ENCODE data around the gene SNX5.
A peak's percentile ranks its signal among the peaks of the same experiment; 100 is the strongest.

The SNX5 gene

DNA sequence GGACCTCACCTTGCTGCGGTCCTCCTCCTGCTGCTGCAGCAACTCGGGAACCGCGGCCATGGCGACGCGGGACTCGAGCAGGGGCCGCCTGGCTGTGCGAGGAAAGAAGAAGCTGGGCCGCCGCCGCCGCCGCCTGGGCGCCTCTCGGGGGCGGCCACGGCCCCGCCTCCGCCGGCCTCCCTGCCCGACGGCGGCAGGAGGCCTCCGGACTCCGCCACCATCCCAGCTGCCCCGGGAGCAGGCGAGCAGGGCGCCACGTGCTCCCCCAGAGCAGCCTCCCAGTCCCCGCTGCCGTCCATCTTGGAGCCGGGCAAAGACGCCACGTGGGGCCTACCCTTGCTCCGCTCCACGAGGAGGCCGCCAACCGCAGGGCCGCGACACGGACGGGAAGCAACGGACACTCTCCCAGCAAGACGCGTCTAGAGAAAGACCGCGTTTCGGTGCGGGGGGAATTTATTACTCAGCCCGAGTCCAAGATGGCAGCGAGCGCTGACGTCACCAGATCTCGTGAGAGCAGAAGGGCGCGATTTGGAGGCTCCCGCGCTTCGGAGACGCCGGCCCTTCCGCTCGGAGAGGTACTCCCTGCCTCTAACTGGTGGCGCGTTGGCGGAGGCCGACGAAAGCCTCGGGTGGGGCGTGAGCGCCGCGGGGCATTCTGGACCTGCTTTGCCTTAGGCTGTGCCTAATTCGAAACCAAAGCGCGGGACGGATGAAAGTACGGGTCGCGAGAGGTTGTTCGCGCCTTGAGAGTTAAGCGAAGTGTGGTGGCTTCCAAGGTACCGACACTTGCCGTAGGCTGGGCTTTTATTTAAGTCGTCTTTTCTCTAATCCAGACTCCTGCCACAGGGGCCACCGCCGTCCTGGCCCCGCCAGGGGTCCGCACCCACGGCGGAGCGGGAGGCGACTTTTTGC is at the start of gene SNX5, which contains the start of gene MGME1:
SNX5 (minus strand) TSS at position 429 of the 912 bp plus-strand sequence; CDS start at position 60, 369 bp downstream.
MGME1 (plus strand) TSS at position 653 of the 912 bp plus-strand sequence. CDS start 842 bp downstream, outside the sequence.
- H3K79me2 ChIP-seq (ENCODE audit: low read length) = peaks cover 98% of the 10 kb centered on the region
- peak within 1 kb of the TSS; percentile 95 for H3K27ac ChIP-seq (ENCODE audit: low read length)
- H2AFZ ChIP-seq (ENCODE audit: low read depth, low read length) = peak within 1 kb of the TSS; percentile 73; the same call in 1 of the 2 replicates
- H4K20me1 ChIP-seq (ENCODE audit: insufficient read depth, low read length) = peaks cover 61% of the 10 kb centered on the region
- peak within 1 kb of the TSS; percentile 98 for H3K9ac ChIP-seq (ENCODE audit: low read length)
- H3K36me3 ChIP-seq (replicated peaks; ENCODE audit: low read depth, low read length) = peaks cover 70% of the 10 kb centered on the region
- H3K4me1 ChIP-seq (ENCODE audit: low read length) = peaks cover 59% of the 10 kb centered on the region
- no peaks in the 10 kb centered on the region for H3K9me3 ChIP-seq (ENCODE audit: insufficient read depth, low read length)
- TF ChIP-seq, protein P1, sequence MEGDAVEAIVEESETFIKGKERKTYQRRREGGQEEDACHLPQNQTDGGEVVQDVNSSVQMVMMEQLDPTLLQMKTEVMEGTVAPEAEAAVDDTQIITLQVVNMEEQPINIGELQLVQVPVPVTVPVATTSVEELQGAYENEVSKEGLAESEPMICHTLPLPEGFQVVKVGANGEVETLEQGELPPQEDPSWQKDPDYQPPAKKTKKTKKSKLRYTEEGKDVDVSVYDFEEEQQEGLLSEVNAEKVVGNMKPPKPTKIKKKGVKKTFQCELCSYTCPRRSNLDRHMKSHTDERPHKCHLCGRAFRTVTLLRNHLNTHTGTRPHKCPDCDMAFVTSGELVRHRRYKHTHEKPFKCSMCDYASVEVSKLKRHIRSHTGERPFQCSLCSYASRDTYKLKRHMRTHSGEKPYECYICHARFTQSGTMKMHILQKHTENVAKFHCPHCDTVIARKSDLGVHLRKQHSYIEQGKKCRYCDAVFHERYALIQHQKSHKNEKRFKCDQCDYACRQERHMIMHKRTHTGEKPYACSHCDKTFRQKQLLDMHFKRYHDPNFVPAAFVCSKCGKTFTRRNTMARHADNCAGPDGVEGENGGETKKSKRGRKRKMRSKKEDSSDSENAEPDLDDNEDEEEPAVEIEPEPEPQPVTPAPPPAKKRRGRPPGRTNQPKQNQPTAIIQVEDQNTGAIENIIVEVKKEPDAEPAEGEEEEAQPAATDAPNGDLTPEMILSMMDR (IDR thresholded peaks at IDR 0.05; ENCODE audit: low read depth, low read length) = no peak
- TF ChIP-seq EZH2phosphoT487 (IDR thresholded peaks at IDR 0.05; ENCODE audit: low read depth) = no peak
- peak within 1 kb of the TSS; percentile 82 for H3K4me3 ChIP-seq (ENCODE audit: low read length)
- H3K27me3 ChIP-seq (ENCODE audit: low read depth, low read length) = no peaks in the 10 kb centered on the region
- peak within 1 kb of the TSS; percentile 80 for H3K4me2 ChIP-seq (ENCODE audit: low read length)

DNA sequence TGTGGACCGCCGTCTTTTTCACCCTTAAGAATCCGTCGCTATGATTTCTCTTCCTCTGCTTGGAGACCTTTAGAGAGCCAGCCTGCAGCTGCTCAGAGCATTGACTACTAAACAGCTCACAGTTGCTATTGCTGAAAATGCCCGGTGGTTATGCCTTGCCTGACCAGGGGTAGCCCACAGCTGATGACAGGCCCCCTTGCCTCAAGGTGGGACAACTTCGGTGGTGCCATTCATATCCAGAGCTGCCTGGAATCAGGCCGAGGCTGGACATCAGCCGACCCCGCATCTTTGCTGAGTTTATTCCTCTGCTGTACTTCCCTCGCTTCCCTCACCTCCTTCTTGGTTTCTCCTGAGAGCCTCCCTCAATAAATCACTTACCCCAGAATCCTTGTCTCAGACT is 49.5 kb upstream of the SNX5 start:
- Histone ChIP-seq H3K4me2 (ENCODE audit: low read length) (no peak overlapping the region), H3K79me2 (ENCODE audit: low read length) (no peaks in the 10 kb centered on the region), H3K27ac (ENCODE audit: low read length) (no peak overlapping the region), H3K4me1 (ENCODE audit: low read length) (no peaks in the 10 kb centered on the region), H3K9me3 (ENCODE audit: insufficient read depth, low read length) (no peaks in the 10 kb centered on the region), H3K4me3 (ENCODE audit: low read length) (no peak overlapping the region), H2AFZ (ENCODE audit: low read depth, low read length) (no peak overlapping the region), H3K9ac (ENCODE audit: low read length) (no peak overlapping the region), H3K27me3 (ENCODE audit: low read depth, low read length) (0 out of 2 replicates have a peak, but pooled peaks cover 5% of the 10 kb centered on the region), H3K36me3 (replicated peaks; ENCODE audit: low read depth, low read length) (no peaks in the 10 kb centered on the region), H4K20me1 (ENCODE audit: insufficient read depth, low read length) (no peaks in the 10 kb centered on the region)
- TF ChIP-seq, protein P1 (IDR thresholded peaks at IDR 0.05; ENCODE audit: low read depth, low read length) = no peak
- no peak for TF ChIP-seq EZH2phosphoT487 (IDR thresholded peaks at IDR 0.05; ENCODE audit: low read depth)

DNA sequence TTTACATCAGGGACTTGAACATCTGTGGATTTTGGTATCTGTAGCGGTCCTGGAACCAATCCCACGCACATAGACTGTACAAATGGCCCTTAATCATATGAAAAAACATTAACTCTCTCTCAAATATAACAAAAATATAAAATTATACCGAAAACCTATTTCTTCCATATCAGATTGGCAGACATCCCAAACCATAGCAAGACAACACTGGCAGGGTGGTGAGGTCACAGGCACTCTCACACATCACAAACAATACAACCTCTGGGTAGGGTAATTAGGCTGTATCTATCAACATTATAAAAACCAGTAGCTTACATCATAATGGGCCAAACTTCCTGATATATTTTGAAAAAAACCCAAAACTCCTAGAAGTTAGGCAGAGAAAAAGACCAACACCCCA is 48.2 kb upstream of the SNX5 start:
- no peaks in the 10 kb centered on the region for H3K36me3 ChIP-seq (replicated peaks; ENCODE audit: low read depth, low read length)
- no peaks in the 10 kb centered on the region for H4K20me1 ChIP-seq (ENCODE audit: insufficient read depth, low read length)

DNA sequence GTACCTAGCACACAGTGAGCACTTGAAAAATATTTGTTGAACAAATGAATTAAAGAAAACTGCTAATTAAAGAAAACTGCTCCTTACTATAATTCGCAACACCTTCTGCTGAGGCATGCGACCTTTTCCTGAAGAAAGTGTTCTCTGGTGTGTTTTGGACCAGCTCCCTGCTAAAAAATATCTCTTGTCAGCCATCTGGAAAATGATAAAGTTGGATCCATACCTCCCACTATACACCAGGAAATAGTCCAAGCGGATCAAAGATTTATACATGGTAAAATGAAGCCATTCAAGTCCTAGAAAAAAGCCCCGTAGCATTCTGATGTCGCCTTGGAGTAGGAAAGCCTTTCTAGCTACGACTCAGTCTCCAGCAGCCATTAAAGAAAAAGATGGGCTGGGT is 45.8 kb upstream of the SNX5 start:
- no peak overlapping the region for H3K4me2 ChIP-seq (ENCODE audit: low read length)
- H3K79me2 ChIP-seq (ENCODE audit: low read length) = no peaks in the 10 kb centered on the region
- TF ChIP-seq EZH2phosphoT487 (IDR thresholded peaks at IDR 0.05; ENCODE audit: low read depth) = no peak
- TF ChIP-seq, protein P1 (IDR thresholded peaks at IDR 0.05; ENCODE audit: low read depth, low read length) = no peak
- H3K36me3 ChIP-seq (replicated peaks; ENCODE audit: low read depth, low read length) = no peaks in the 10 kb centered on the region
- no peaks in the 10 kb centered on the region for H4K20me1 ChIP-seq (ENCODE audit: insufficient read depth, low read length)
- H3K27me3 ChIP-seq (ENCODE audit: low read depth, low read length) = 0 out of 2 replicates have a peak, but pooled peaks cover 5% of the 10 kb centered on the region
- H3K4me3 ChIP-seq (ENCODE audit: low read length) = no peak overlapping the region
- H3K9me3 ChIP-seq (ENCODE audit: insufficient read depth, low read length) = no peaks in the 10 kb centered on the region
- no peak overlapping the region for H3K27ac ChIP-seq (ENCODE audit: low read length)
- H3K4me1 ChIP-seq (ENCODE audit: low read length) = no peaks in the 10 kb centered on the region
- H2AFZ ChIP-seq (ENCODE audit: low read depth, low read length) = no peak overlapping the region
- H3K9ac ChIP-seq (ENCODE audit: low read length) = no peak overlapping the region

More for the DNA sequence above, 48.2 kb upstream of the SNX5 start:
- Histone ChIP-seq H3K4me1 (ENCODE audit: low read length) (no peaks in the 10 kb centered on the region), H2AFZ (ENCODE audit: low read depth, low read length) (no peak overlapping the region), H3K4me3 (ENCODE audit: low read length) (no peak overlapping the region), H3K27ac (ENCODE audit: low read length) (no peak overlapping the region), H3K9me3 (ENCODE audit: insufficient read depth, low read length) (no peaks in the 10 kb centered on the region), H3K4me2 (ENCODE audit: low read length) (no peak overlapping the region), H3K79me2 (ENCODE audit: low read length) (no peaks in the 10 kb centered on the region), H3K27me3 (ENCODE audit: low read depth, low read length) (0 out of 2 replicates have a peak, but pooled peaks cover 5% of the 10 kb centered on the region), H3K9ac (ENCODE audit: low read length) (no peak overlapping the region)
- TF ChIP-seq, protein P1 (IDR thresholded peaks at IDR 0.05; ENCODE audit: low read depth, low read length) = no peak
- no peak for TF ChIP-seq EZH2phosphoT487 (IDR thresholded peaks at IDR 0.05; ENCODE audit: low read depth)
